GM19240 (cell line): ENCODE results near the gene GCNA.

Source experiments
- DNase-seq: peaks from one replicate; pipeline ENCODE4 v3.0.0; 2011; ENCODE audit warnings: low spot score; ENCODE audit not compliant: insufficient read length

GCNA gene

GRCh38 chrX:71615954-71616353 is 37.7 kb downstream of the GCNA start:
- no peak for DNase-seq

- DNase-seq = no peak
Observed at GRCh38 chrX:71616672-71617529, 38.7 kb downstream of the GCNA start.

- no peak for DNase-seq
Observed at GRCh38 chrX:71617742-71618141, 39.5 kb downstream of the GCNA start.

GRCh38 chrX:71618303-71618721 is 40.1 kb downstream of the GCNA start, which contains the start of gene CXCR3:
CXCR3 (minus strand) TSS chrX:71618511; CDS start chrX:71618449, 62 bp downstream.
- DNase-seq = no peak

- no peak for DNase-seq
Observed at GRCh38 chrX:71618787-71619186, 40.5 kb downstream of the GCNA start.

GRCh38 chrX:71619193-71619592 is 41.0 kb downstream of the GCNA start:
- no peak for DNase-seq

- no peak for DNase-seq
Observed at GRCh38 chrX:71619986-71620385, 41.7 kb downstream of the GCNA start.

- DNase-seq = no peak
Observed at GRCh38 chrX:71621603-71622002, 43.4 kb downstream of the GCNA start.

- no peak for DNase-seq
Observed at GRCh38 chrX:71622032-71622575, 43.9 kb downstream of the GCNA start.

GRCh38 chrX:71622576-71623450 is 44.6 kb downstream of the GCNA start:
- DNase-seq = no peak

GRCh38 chrX:71623714-71624113 is 45.5 kb downstream of the GCNA start:
- no peak for DNase-seq

GRCh38 chrX:71625471-71625870 is 47.2 kb downstream of the GCNA start:
- DNase-seq = no peak

- DNase-seq = no peak
Observed at GRCh38 chrX:71626576-71626975, 48.3 kb downstream of the GCNA start.

GRCh38 chrX:71627588-71628404 is 49.6 kb downstream of the GCNA start:
- no peak for DNase-seq

- no peak for DNase-seq
Observed at GRCh38 chrX:71629467-71629866, 51.2 kb downstream of the GCNA start.

GRCh38 chrX:71632923-71633657 is 54.9 kb downstream of the GCNA start:
- DNase-seq = no peak

GRCh38 chrX:71634366-71634765 is 56.1 kb downstream of the GCNA start:
- no peak for DNase-seq

GRCh38 chrX:71636438-71637252 is 58.4 kb downstream of the GCNA start:
- DNase-seq = no peak

GRCh38 chrX:71637253-71637618 is 59.0 kb downstream of the GCNA start:
- DNase-seq = no peak

GRCh38 chrX:71637848-71638247 is 59.6 kb downstream of the GCNA start:
- DNase-seq = no peak
